D721Med (cell line): ENCODE measurements around the gene FADS6.

ENCODE experiments used
- DNase-seq: peaks from one replicate; pipeline ENCODE4 v3.0.0; 2011; ENCODE audit warnings: low spot score; ENCODE audit not compliant: insufficient read length
- FAIRE-seq: peaks from 2 replicates; lab custom pipeline; 2011; peaks lifted over from hg19 to GRCh38; lab: Jason Lieb, UNC
- TF ChIP-seq, protein P1 (sequence below): IDR thresholded peaks from 2 replicates; pipeline ENCODE4 v1.5.1; 2012; ENCODE audit warnings: mild to moderate bottlenecking, control low read depth; ENCODE audit not compliant: insufficient read depth; ENCODE audit errors: missing control alignments

The FADS6 gene

DNA sequence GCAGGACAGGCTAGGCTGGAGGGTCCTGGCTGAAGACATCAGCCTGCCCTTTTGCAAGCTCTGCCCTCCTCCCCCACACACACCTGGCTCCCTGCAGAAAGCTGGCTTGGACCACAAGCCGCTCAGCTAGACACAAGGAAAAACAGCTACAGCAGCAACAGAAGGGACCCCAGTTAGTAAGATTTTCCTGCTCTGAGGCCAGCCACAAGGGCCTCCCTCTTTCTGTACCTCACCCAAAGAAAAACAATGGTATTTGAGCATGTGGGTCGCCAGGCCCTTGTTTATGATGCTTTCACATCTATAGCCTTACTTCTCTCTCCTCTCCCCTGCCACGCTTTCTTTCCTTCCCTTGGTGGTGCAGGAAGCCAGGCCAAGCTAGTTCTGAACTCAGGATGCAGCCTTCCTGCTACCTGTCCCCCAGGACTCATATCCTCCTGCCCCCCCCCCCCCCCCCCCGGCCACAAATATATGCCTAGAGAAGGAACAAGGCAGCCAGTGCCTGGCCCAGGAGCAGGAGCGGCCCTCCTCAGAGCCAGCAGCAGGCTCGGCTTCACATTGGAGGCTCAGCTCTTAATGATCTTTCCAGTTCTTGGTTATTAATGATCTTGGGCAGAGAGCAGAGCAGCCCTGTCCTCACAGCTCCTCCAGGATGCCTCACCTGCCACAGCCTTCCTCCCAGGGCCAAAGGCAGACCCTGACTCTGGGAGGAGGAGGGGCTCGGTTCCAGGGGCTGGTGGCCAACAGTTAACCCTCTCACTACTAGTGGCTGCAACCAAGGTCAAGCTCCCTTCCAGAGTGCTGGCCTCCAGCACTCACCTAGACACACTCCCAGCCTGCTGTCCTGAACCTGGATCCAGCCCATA, 53.2 kb downstream of the FADS6 start:
- no peak for FAIRE-seq
- TF ChIP-seq, protein P1, sequence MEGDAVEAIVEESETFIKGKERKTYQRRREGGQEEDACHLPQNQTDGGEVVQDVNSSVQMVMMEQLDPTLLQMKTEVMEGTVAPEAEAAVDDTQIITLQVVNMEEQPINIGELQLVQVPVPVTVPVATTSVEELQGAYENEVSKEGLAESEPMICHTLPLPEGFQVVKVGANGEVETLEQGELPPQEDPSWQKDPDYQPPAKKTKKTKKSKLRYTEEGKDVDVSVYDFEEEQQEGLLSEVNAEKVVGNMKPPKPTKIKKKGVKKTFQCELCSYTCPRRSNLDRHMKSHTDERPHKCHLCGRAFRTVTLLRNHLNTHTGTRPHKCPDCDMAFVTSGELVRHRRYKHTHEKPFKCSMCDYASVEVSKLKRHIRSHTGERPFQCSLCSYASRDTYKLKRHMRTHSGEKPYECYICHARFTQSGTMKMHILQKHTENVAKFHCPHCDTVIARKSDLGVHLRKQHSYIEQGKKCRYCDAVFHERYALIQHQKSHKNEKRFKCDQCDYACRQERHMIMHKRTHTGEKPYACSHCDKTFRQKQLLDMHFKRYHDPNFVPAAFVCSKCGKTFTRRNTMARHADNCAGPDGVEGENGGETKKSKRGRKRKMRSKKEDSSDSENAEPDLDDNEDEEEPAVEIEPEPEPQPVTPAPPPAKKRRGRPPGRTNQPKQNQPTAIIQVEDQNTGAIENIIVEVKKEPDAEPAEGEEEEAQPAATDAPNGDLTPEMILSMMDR = no peak

DNA sequence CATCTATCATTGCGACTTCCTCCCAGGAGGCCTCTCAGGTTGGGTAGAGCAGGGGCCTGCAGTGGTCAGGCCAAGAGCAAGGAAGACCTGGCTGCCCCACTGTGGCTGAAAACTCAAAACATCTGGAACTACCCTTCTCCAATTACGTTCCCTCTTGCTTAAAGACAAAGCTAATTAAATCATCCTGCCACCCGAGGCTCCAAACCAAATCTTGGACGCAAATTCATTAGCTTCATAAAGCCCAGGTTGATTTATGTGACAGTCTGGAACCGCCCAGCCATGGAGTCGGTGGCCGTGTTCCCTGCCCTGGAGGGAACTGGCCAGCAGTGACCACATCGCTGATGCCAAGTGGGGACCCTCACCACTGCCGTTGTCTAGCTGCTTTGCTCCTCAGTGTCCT, 55.2 kb downstream of the FADS6 start:
- TF ChIP-seq, protein P1 = no peak
- DNase-seq (no peak), FAIRE-seq (no peak)

More for the DNA sequence above, 53.2 kb downstream of the FADS6 start:
- DNase-seq = no peak

DNA sequence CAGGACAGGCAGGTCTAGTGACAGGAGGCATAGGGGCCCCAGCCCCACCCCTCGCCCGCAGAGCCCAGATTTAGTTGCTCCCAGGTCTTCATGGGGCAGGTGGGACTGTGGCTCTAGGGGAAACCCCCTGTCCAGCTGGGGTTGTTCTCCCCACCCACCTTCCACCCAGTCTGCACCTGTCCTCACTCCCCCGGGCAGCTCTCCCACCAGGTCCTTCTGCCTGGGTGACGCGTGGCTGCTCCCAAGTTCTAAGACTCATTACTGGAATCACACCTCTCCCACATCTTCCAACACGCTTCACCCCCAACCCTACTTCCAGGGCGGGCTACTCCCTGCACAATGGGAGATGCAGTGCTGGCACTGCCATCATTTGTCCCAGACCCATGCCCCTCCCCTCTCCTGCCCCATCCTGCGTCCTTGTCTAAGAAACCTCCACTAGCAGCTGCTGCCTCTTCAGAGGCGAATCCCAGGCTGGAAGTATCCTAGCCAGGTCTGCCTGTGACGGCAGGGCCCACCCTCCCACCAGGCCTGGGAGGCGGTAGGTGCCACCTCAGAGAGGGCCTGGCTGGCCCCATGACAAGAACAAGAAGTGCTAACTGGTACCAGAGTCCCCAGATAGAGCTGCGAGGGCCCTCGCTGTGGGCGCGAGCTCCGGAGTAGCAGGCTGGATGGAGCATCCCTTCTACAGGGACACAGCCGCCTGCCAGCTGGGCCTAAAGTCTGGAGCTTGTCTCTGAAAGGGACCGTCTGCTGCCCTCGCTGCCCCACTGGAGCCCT, 56.6 kb downstream of the FADS6 start:
- TF ChIP-seq, protein P1 = no peak
- no peak for FAIRE-seq
- no peak for DNase-seq

DNA sequence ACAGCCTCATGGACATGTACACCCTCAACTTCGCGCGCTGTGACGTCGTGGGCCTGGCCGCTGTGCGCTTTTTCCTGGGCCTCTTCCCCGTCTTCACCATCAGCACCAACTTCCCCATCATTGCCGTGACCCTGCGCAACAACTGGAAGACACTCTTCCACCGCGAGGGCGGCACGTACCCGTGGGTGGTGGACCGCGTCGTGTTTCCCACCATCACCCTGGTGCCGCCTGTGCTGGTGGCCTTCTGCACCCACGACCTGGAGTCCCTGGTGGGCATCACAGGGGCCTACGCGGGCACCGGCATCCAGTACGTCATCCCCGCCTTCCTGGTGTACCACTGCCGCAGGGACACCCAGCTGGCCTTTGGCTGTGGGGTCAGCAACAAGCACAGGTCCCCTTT, 57.2 kb downstream of the FADS6 start:
- TF ChIP-seq, protein P1 = no peak
- DNase-seq = no peak
- FAIRE-seq = no peak

DNA sequence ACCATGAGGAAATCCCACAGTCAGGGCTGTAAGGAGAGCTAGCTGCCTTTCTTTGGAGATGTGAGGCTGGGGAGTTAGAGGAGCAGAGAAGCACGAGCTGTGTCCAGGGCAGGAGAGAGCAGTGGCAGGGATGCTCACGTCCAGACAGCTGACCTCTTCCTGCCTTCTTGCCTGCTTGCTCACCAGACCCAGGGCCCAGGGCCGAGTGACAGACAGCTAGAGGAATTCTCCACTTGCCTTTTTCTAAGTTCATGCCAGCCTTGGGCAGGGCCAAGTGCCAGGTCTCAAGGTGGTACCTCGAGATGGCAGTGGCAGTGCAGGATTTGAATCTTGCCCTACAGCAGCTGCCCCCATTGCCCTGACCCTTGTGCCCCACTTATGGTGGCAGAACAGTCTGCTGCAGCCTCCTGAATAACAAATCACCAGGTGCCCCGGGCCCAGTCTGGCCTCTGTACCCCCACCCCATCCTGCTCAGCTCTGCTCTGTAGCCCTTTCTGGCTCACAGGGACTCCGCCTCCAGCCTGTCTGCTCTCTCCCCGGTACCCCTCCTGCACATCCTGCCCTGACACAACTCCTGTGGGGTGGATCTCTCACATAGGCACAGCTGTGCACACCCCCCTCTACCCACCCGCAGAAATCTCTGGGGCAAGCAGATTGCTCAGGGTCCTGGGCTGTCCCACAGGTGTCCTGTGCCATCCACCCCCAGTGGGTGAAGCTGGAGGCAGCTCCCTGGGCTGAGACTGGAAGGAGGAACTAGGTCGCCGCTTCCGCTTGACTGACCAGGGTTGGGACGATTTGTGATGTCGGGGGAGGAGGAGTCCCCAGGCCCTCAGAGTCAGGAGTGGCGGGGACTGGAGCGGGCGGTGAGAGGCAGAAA, 59.7 kb downstream of the FADS6 start:
- DNase-seq = no peak
- no peak for FAIRE-seq

DNA sequence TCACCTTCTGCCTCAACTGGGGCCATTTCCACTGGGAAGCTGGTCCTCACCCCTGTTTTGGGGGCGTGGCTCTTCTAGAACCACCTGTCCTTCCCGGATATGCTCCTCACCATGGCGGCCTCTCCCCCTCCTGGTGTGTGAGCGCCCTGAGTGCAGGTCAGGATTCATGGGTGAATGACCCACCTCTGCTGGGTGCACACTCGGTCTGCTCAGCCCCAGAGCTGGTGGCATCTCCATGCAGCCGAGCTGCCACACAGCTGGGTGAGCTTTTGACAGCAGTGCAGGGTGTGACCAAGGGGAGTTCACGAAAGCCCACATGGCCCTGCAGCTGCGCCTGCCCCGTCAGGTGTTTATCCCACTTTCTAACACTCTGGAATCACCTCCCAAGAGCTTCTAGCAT, 61.0 kb downstream of the FADS6 start:
- TF ChIP-seq, protein P1 = no peak
- no peak for DNase-seq
- FAIRE-seq = no peak

More for the DNA sequence above, 59.7 kb downstream of the FADS6 start:
- TF ChIP-seq, protein P1 = no peak
